H9 (cell line): ENCODE measurements around the gene SMNDC1. TPM values are rescaled to one million over a fixed set of nuclear protein-coding genes. Genes with fewer than 3 reads are reported as not detected.

ENCODE experiments used
- DNase-seq: peaks from one replicate; pipeline ENCODE4 v3.0.0-alpha.2; 2017
- H2AFZ ChIP-seq: one replicate; pipeline ENCODE4 v1.6.1; 2013; ENCODE audit warnings: mild to moderate bottlenecking, low read length, control low read depth, moderate library complexity
- H2AK5ac ChIP-seq: 2 replicates; pipeline ENCODE4 v1.6.1; 2013; ENCODE audit warnings: low read length, control low read depth, mixed read lengths; ENCODE audit not compliant: insufficient read length
- H2BK120ac ChIP-seq: one replicate; pipeline ENCODE4 v1.6.1; 2013; ENCODE audit warnings: low read depth, mild to moderate bottlenecking, low read length, control low read depth, inconsistent platforms; ENCODE audit not compliant: poor library complexity, severe bottlenecking
- H2BK12ac ChIP-seq: 2 replicates; pipeline ENCODE4 v1.6.1; 2013; ENCODE audit warnings: low read length, control low read depth, mixed read lengths, low read depth; ENCODE audit not compliant: insufficient read length
- H2BK15ac ChIP-seq: 2 replicates; pipeline ENCODE4 v1.6.1; 2013; ENCODE audit warnings: low read depth, low read length, control low read depth
- H2BK20ac ChIP-seq: one replicate; pipeline ENCODE4 v1.6.1; 2013; ENCODE audit warnings: low read depth, mild to moderate bottlenecking, low read length, control low read depth, inconsistent platforms; ENCODE audit not compliant: poor library complexity, severe bottlenecking
- H2BK5ac ChIP-seq: 2 replicates; pipeline ENCODE4 v1.6.1; 2013; ENCODE audit warnings: low read length, control low read depth, mixed read lengths; ENCODE audit not compliant: insufficient read length
- H3K14ac ChIP-seq: 2 replicates; pipeline ENCODE4 v1.6.1; 2013; ENCODE audit warnings: low read length, control low read depth; ENCODE audit not compliant: insufficient read depth
- H3K18ac ChIP-seq: 2 replicates; pipeline ENCODE4 v1.6.1; 2013; ENCODE audit warnings: low read depth, mild to moderate bottlenecking, mixed read lengths, low read length, control low read depth; ENCODE audit not compliant: insufficient read length
- H3K23ac ChIP-seq: 2 replicates; pipeline ENCODE4 v1.6.1; 2013; ENCODE audit warnings: low read length, control low read depth, mixed read lengths, low read depth; ENCODE audit not compliant: insufficient read length
- H3K23me2 ChIP-seq: 2 replicates; pipeline ENCODE4 v1.6.1; 2013; ENCODE audit warnings: low read depth, mild to moderate bottlenecking, mixed read lengths, low read length, control low read depth; ENCODE audit not compliant: insufficient read length, poor library complexity, severe bottlenecking
- H3K27ac ChIP-seq: 2 replicates; pipeline ENCODE4 v1.5.1; 2013; ENCODE audit warnings: low read length, control low read depth, mixed read lengths, low read depth; ENCODE audit not compliant: insufficient read length
- H3K27me3 ChIP-seq: 2 replicates; pipeline ENCODE4 v1.6.1; 2013; ENCODE audit warnings: low read length, control low read depth, inconsistent platforms; ENCODE audit not compliant: insufficient read depth
- H3K4ac ChIP-seq: 2 replicates; pipeline ENCODE4 v1.6.1; 2013; ENCODE audit warnings: low read depth, mild to moderate bottlenecking, control low read depth, inconsistent platforms, low read length, moderate library complexity
- H3K4me1 ChIP-seq: 2 replicates; pipeline ENCODE4 v1.6.1; 2013; ENCODE audit warnings: low read length, control low read depth, inconsistent platforms; ENCODE audit not compliant: insufficient read depth
- H3K4me2 ChIP-seq: 2 replicates; pipeline ENCODE4 v1.6.1; 2013; ENCODE audit warnings: low read length, control low read depth, mixed read lengths; ENCODE audit not compliant: insufficient read length, insufficient read depth
- H3K56ac ChIP-seq: 2 replicates; pipeline ENCODE4 v1.6.1; 2013; ENCODE audit warnings: low read depth, mild to moderate bottlenecking, mixed read lengths, low read length, control low read depth; ENCODE audit not compliant: insufficient read length
- H3K79me1 ChIP-seq: 2 replicates; pipeline ENCODE4 v1.6.1; 2013; ENCODE audit warnings: low read depth, mild to moderate bottlenecking, moderate library complexity, low read length, control low read depth, inconsistent platforms; ENCODE audit not compliant: insufficient read depth, poor library complexity, severe bottlenecking
- H3K79me2 ChIP-seq: 2 replicates; pipeline ENCODE4 v1.6.1; 2013; ENCODE audit warnings: low read length, control low read depth, inconsistent platforms; ENCODE audit not compliant: insufficient read depth
- H3K9ac ChIP-seq: 2 replicates; pipeline ENCODE4 v1.6.1; 2013; ENCODE audit warnings: low read length, control low read depth, mixed read lengths; ENCODE audit not compliant: insufficient read length; ENCODE audit errors: extremely low read depth
- H3K9me3 ChIP-seq: one replicate; pipeline ENCODE4 v1.6.1; 2013; ENCODE audit warnings: low read depth, low read length, inconsistent platforms; ENCODE audit not compliant: control insufficient read depth
- H3T11ph ChIP-seq: one replicate; pipeline ENCODE4 v1.6.1; 2013; ENCODE audit warnings: mild to moderate bottlenecking, low read length, control low read depth, inconsistent platforms
- H4K20me1 ChIP-seq: one replicate; pipeline ENCODE4 v1.6.1; 2013; ENCODE audit not compliant: control insufficient read depth, insufficient read length, insufficient read depth
- H4K5ac ChIP-seq: 2 replicates; pipeline ENCODE4 v1.6.1; 2013; ENCODE audit warnings: low read depth, mild to moderate bottlenecking, mixed read lengths, low read length, control low read depth; ENCODE audit not compliant: insufficient read length
- H4K8ac ChIP-seq: replicated peaks from 2 replicates; pipeline ENCODE4 v1.6.1; 2013; ENCODE audit warnings: low read length, control low read depth, mixed read lengths, low read depth; ENCODE audit not compliant: insufficient read length
- H4K91ac ChIP-seq: 2 replicates; pipeline ENCODE4 v1.6.1; 2013; ENCODE audit warnings: low read depth, mild to moderate bottlenecking, moderate library complexity, mixed read lengths, low read length, control low read depth; ENCODE audit not compliant: insufficient read length
- H3K27ac Mint-ChIP-seq, 3 experiments: 2 replicates in 2 of 3; 3 replicates in 1 of 3; pipeline ENCODE4 v1.8.0; 2020 to 2021; ENCODE audit warnings: mixed read lengths in 3 of 3, mild to moderate bottlenecking in 1 of 3, moderate library complexity in 1 of 3
- H3K27me3 Mint-ChIP-seq: 2 replicates; pipeline ENCODE4 v1.8.0; 2021; ENCODE audit warnings: low read depth, mild to moderate bottlenecking, moderate library complexity, mixed read lengths
- H3K36me3 Mint-ChIP-seq, 3 experiments: 2 replicates in 2 of 3; 3 replicates in 1 of 3; pipeline ENCODE4 v1.8.0; 2020 to 2021; ENCODE audit warnings: low read depth in 3 of 3, mixed read lengths in 3 of 3; ENCODE audit not compliant: insufficient read depth in 1 of 3
- H3K4me1 Mint-ChIP-seq, 2 experiments: 2 replicates each; pipeline ENCODE4 v1.8.0; 2020; ENCODE audit warnings: mixed read lengths in 2 of 2
- H3K4me3 Mint-ChIP-seq, 2 experiments: 2 replicates in 1 of 2; 3 replicates in 1 of 2; pipeline ENCODE4 v1.8.0; 2020 to 2021; ENCODE audit warnings: mild to moderate bottlenecking in 2 of 2, mixed read lengths in 2 of 2, moderate library complexity in 1 of 2
- H3K9me3 Mint-ChIP-seq, 2 experiments: 2 replicates in 1 of 2; 3 replicates in 1 of 2; pipeline ENCODE4 v1.8.0; 2020; ENCODE audit warnings: mild to moderate bottlenecking in 2 of 2, mixed read lengths in 2 of 2, moderate library complexity in 1 of 2
- CTCF ChIP-seq: fragments of 200-600 bp; sonication (generic); conservative IDR thresholded peaks from 3 replicates; pipeline ENCODE4 v1.8.0; 2021; ENCODE audit warnings: antibody characterized with exemption, mild to moderate bottlenecking
- total RNA-seq: library from RNA; stranded (reverse); gene quantifications from 2 replicates; pipeline ENCODE4 v1.2.1, GENCODE V29; 2021

Gene SMNDC1
- total RNA-seq, 1 experiment from 2014 or later: 55.7 TPM

DNA sequence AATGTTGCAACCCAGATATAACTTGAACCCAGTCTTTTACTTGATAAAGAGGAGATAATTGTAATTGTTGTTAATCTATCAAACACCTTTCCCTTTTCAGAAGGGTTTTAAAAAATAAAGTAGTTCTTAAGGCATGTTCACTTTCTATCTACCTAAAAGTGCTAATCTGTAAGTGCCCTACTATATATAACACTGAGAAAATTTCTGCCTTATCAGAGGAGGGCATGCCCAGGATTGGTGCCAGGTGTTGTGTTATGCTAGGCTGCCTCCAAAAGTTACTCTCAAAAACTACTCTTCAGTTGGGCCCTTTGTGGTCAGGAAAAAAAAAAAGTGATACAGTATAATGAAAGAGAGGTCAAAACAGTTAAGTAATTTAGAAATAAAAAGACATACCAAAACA lies 36.3 kb downstream of the SMNDC1 start:
- Histone ChIP-seq H2BK120ac (no peak overlapping the region), H3K79me2 (no peaks in the 10 kb centered on the region), H3K56ac (no peak overlapping the region), H2AK5ac (no peak overlapping the region), H3K4me1 (no peaks in the 10 kb centered on the region), H3T11ph (no peak overlapping the region), H3K27ac (no peak overlapping the region), H3K9me3 (no peaks in the 10 kb centered on the region), H3K23me2 (no peaks in the 10 kb centered on the region), H2AFZ (no peak overlapping the region), H3K27me3 (no peaks in the 10 kb centered on the region), H3K4me2 (no peak overlapping the region), H4K91ac (no peak overlapping the region), H3K4ac (no peak overlapping the region), H2BK12ac (no peak overlapping the region), H3K18ac (no peak overlapping the region), H4K8ac (no peak overlapping the region), H3K14ac (no peak overlapping the region), H4K5ac (no peak overlapping the region), H2BK5ac (no peak overlapping the region), H3K23ac (no peak overlapping the region), H2BK20ac (no peak overlapping the region), H2BK15ac (no peak overlapping the region), H4K20me1 (no peaks in the 10 kb centered on the region), H3K9ac (no peak overlapping the region), H3K79me1 (no peaks in the 10 kb centered on the region)
- Mint-ChIP-seq H3K4me1 (no peaks in the 10 kb centered on the region), H3K36me3 (no peaks in the 10 kb centered on the region), H3K27ac (no peak overlapping the region), H3K27me3 (no peaks in the 10 kb centered on the region; the same call in 1 of the 2 replicates), H3K9me3 (no peaks in the 10 kb centered on the region), H3K4me3 (no peak overlapping the region)
- no peak for DNase-seq
- TF ChIP-seq CTCF: no peak
